ENCODE data around the gene PNN.

The PNN gene

GRCh38 chr14:39229601-39230110 lies 54.6 kb downstream of the PNN start:
- no peak for DNase-seq (ENCODE audit: low read depth in 3 of 3)

- no peak for DNase-seq (ENCODE audit: low read depth in 3 of 3)
These were observed 55.5 kb downstream of the PNN start for GRCh38 chr14:39230416-39231035.

GRCh38 chr14:39231751-39232553 lies 56.9 kb downstream of the PNN start:
- DNase-seq (ENCODE audit: low read depth in 3 of 3): peak in 1 of 3 experiments; percentile 7
